ENCODE results near the gene AKR1C4.
"Not testable (repeated sequence)": the region's sequence is repeated elsewhere in the genome, so short reads cannot be mapped to it uniquely, and the experiment has no call there.

Gene AKR1C4

DNA sequence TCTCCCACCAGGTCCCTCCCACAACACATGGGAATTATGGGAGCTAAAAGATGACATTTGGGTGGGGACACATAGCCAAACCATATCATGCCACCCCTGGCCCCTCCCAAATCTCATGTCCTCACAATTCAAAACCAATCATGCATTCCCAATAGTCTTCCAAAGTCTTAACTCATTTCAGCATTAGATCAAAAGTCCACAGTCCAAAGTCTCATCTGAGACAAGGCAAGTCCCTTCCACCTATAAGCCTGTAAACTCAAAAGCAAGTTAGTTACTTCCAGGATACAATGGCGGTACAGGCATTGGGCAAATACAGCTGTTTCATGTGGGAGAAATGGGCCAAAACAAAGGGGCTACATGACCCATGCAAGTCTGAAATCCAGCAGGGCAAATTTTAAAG lies 13.1 kb downstream of the AKR1C4 start:
- DNase-seq, result not testable (repeated sequence)

DNA sequence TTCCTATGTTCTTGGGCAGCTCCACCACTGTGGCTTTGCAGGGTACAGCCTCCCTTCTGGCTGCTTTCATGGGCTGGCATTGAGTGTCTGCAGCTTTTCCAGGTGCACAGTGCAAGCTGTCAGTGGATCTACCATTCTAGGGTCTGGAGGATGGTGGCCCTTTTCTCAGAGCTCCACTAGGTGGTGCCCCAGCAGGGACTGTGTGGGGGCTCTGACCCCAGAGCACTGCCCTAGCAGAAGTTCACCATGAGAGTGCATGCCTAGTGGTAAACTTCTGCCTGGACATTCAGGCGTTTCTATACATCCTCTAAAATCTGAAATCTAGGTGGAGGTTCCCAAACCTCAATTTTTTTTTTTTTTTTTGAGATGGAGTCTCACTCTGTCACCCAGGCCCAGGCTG lies 13.6 kb downstream of the AKR1C4 start:
- not testable (repeated sequence) for DNase-seq

DNA sequence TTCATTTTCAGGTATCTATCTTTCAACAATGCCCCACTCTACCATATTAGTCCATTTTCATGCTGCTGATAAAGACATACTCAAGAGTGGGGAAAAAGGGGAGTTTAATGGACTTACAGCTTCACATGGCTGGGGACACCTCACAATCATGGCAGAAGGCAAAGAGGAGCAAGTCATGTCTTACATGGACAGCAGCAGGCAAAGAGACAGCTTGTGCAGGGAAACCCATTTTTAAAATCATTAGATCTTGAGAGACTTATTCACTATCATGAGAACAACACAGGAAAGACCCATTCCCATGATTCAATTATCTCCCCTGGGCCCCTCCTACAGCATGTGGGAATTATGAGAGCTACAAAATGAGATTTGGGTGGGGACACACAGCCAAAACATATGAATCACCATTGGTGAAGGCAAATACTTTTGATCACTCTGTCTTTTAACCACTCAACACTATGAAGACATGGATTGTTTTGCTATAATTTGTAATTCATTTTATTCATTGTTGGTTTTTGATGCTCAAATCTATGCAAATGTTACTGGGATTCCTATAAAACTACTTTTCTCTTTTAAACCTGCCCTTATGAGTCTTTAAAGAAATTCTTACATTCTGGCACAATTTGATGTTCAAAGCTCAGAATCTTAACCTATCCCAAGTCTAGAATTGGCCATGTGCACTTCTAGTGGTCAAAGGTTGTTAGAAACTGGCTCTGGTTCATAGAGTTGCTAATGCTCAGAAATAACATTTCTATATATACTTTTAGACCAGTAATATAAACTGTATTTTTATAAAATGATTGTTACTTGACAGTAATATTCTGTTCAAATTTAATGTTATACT lies 15.3 kb downstream of the AKR1C4 start:
- no peak for DNase-seq

DNA sequence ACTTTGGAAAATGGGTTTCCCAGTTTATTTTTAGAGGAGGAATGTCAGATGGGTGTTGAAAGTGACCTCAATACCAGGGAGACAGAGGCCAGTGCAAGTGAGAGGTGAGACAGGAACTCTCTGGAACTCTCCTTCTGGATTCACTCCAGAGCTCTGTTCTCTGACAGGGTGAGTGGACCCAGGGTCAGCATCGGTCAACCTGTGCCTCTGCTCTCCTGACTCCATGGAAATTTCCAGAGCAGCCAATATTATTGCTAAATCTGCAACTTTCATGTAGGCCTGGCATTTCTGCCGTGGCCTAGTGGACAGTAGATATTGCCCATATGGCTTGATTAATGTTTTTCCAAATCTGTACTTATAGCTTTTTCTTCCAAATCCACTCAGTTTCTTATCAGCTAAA lies 20.2 kb downstream of the AKR1C4 start:
- no peak for DNase-seq

DNA sequence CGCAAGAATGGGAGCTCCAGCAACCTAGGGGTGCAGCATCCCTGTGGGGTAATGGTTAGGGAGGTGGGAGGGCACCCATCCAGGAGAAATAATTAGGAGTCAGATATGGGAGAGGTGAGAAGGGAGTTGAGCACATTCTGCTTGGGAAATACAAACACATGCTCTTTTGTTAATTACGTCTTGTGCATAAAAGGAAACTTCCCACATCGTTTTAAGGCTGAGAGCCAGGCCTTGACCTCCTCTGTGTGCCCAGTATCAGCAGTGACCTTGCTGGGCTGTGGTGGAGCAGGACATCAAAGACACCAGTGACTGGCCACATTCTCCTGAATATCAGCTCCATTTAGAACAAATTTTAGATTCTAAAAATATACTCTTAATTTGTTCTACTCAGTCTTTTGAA lies 22.6 kb downstream of the AKR1C4 start:
- no peak for DNase-seq

DNA sequence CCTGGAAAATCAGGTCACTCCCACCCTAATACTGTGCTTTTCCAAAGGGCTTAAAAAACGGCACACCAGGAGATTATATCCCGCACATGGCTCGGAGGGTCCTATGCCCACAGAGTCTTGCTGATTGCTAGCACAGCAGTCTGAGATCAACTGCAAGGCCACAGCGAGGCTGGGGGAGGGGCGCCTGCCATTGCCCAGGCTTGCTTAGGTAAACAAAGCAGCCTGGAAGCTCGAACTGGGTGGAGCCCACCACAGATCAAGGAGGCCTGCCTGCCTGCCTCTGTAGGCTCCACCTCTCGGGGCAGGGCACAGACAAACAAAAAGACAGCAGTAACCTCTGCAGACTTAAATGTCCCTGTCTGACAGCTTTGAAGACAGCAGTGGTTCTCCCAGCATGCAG lies 26.3 kb downstream of the AKR1C4 start:
- DNase-seq, result not testable (repeated sequence)

DNA sequence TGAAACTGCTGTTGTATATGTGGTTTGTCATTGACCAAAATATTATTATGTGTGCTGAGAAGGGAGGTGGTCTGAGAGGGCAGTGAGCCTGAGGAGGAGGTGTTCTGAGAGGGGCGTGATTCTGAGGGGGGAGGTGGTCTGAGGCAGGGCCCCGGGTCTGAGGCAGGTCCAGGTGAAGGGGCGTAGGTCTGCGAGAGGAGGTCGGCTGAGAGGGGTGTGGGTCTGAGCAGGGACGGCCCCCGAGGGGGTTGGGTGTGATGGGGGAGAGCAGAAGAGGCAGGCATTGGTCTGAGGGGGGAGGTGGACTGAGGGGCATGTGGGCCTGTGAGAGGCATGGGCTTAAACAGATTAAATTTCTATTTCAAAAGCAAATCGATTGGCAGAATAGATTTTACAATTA lies 32.4 kb downstream of the AKR1C4 start:
- no peak for DNase-seq

DNA sequence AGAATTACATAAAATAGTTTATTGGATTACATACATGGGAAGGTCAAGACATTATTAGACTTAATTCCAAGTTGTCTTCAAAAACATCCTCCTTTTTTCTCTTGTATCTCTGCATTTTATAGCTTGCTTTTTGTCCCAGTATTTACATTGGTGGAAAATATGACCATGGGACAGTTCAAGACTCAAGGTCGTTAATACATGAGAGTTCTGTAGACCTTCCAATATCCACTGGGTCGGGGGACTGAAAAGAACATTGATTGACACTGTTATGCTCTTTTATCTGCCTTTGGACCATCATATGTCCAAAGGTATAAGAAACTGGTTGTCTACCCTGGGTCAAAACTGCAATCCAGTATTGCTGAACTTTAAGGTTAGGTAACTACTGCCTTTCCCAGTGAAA lies 36.7 kb downstream of the AKR1C4 start:
- DNase-seq, result no peak

DNA sequence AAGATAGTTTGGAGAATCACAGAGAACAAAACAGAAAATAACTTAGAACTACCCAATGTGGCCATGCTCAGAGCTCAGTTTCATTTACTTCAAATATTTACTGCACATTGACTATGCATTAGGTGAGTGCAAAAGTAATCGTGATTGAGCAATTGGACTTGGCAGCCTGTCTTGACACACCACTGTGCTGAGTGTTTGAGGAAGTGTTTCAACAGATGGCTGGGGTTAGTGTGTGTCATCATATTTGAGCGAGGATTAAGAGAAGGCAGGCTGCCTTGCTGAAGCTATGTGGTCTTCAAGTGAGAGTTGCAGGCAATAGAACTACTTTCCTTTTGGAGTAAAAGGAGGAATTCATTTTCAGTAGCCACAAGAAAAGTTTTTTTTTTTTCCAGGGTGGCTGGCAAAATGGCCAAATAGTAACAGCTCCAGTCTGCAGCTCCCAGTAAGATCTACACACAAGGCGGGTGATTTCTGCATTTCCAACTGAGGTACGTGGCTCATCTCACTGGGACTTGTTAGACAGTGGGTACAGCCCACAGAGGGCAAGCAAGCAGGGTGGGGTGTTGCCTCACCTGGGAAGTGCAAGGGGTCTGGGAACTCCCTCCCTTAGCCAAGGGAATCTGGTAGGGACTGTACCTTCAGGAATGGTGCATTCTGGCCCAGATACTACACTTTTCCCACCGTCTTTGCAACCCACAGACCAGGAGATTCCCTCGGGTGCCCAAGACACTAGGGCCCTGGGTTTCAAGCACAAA lies 37.6 kb downstream of the AKR1C4 start:
- DNase-seq, result no peak

DNA sequence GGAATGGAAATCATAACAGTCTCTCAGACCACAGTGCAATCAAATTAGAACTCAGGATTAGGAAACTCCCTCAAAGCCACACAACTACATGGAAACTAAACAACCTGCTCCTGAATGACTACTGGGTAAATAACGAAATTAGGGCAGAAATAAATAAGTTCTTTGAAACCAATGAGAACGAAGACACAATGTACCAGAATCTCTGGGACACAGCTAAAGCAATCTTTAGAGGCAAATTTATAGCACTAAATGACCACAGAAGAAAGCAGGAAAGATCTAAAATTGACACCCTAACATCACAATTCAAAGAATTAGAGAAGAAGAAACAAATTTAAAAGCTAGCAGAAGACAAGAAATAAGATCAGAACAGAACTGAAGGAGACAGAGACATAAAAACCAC lies 40.9 kb downstream of the AKR1C4 start:
- not testable (repeated sequence) for DNase-seq

DNA sequence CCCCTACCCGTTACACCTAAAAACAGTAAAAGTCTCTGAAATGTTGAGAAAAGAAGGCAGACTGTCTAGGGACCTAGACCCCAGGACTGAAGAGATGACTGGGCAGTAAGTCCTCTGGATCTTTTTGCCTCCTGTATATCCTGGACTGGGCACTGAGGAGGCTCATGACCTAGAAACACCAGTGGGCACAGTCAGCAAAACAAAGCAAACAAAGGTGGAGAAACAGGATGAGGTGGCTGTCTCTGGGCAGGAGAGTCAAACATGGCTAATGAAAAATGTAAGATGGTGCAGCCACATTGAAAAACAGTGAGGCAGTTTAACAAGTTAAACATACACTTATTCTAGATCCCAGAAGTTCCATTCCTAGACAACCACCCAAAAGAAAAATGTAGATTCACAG lies 45.9 kb downstream of the AKR1C4 start:
- DNase-seq, result no peak

DNA sequence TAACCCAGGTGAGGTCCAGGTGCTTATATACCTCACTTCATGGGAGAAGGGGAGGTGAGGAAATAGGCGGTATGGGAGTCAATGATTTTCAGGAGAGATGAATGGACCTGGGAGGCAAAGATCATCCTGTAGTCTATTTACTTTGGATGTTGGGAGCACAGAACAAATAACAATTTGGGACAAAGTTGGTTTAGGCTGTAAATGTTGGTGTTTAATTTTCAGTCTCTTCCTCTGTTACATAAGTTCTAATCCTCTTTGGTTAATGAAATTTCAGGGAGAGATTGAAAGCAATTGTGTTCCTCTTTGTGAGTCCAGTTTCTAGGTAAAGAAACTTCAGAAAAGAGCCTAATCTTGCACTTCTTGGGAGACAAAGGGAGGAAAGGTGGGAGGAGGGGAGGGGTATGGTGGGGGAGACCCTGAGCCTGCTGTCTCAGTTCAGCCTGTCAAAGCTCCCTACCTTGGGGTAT lies 46.9 kb downstream of the AKR1C4 start:
- DNase-seq, result no peak

DNA sequence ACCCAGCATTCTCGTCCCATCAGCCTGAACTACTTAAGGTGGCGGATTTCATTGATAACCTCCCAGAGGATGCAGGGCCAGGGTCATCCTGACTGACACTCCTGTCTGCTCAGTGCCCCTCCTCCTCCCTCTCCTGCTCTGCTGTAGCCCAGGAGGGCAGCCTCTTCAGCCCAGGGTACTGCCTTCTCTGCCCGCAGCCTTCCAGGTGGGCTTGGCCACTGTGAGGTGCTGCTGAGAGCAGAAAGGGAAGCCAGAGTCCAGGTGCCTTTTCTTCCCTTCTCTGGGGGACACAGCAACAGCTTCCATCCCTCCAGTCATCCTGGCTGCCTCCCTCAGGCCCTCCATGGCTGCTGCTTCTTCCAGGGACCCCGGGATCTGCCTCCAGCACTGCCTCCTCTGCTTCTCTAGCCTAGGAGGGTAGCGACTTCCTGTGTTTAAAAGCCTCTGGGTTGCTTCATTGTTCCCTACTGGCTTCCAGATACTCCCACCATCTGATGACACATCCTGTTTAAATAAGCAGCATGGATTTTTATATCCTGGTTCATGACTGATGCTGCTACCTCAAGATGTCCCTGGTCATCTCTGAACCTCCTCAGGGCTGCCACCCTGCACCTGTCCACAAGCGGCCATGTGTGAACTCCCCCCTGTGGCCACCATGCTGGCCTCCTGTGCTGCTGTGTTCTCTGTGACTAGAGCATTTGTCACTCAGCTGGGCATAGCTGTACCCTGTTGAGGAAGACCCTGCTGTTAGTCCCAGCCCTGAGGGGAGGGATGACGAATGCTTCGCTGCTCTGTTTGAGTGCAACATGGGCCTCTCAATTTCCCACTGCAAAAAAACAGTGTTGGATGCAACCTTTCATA lies 55.8 kb downstream of the AKR1C4 start:
- no peak for DNase-seq

DNA sequence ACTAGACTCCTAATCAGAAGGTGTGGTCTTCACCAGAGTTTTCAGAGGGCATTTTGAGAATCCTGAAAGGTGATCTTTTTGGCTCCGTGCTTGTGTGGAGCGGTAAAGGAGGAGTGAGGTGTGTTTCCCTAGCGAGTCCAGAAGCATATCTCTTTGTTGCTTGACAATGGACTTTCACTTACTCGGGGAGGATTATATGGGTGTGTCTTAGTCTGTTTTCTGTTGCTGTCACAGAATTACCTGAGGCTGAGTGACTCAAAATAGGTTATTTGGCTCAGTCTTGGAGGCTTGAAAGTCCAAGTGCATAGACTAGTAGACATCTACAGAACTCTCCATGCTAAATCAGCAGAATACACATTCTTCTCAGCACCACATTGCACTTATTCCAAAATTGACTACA lies 57.9 kb downstream of the AKR1C4 start:
- DNase-seq, result no peak

DNA sequence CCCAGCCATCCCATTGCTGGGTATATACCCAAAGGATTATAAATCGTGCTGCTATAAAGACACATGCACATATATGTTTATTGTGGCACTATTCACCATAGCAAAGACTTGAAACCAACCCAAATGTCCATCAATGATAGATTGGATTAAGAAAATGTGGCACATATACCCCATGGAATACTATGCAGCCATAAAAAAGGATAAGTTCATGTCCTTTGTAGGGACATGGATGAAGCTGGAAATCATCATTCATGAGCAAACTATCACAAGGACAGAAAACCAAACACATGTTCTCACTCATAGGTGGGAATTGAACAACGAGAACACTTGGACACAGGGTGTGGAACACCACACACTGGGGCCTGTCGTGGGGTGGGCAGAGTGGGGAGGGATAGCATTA lies 61.1 kb downstream of the AKR1C4 start:
- not testable (repeated sequence) for DNase-seq

DNA sequence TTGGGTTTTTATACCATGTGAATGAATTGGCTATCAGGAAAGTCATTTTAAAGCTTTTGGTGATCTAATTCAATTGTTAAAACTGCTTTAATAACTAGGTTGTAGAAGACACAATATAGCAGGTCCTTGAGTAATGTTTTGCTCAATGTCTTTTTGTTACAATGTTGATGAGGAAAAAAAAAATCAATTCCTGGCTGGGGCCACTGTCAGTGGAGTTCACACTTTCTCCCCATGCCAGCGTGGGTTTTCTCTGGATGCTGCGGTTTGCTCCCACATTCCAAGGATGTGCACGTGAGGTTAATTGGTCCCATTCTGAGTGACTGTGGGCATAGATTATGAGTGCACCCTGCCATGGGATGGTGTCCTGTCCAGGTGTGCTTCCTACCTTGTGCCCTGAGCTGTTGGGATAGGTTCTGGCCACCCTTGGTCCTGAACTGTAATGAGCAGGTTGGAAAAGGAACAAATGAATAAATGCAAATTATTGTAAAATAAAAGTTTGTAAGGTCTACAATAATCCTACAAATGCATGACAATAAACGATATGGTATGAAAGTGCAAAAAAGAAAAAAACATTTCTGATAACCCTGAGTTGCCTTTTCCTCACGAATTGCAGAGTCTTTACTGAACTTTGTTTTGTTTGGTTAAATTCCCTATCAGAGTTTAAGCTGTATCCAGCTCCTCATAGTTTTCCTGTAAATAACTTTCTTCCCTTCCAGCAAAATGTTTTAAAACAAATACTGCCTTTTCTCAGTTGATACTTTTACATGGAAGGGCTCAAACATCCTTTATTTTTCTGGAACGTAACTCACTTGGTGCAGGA lies 62.7 kb downstream of the AKR1C4 start:
- DNase-seq, result no peak

DNA sequence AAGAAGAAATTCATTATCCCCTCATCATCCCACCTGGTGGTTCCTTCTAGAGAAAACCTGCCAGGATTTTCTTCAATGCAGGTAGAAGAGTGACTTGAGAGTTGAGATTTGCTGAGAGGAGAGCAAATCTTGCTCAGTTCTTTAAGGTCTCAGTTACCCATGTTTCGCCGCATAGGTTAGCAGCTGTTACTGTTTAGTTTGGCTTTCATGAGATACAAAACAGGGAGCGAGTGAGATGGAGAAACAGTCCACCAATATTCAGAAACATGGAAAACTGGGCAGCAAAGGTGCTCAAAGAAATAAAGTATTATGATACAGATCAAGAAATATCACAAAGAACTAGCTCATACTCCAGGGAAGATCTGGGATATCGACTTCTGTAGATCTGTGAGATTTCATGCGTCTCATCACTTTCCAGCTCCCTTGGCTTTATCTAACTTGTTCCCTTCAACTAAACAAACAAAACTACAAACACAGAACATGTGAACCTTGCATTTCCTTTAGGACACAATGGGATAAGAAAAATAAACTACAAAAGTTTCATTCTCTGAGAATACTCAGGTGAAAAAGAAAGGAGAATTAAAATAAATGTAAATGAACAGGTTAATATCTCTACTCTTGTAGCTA lies 63.4 kb downstream of the AKR1C4 start:
- DNase-seq, result no peak

DNA sequence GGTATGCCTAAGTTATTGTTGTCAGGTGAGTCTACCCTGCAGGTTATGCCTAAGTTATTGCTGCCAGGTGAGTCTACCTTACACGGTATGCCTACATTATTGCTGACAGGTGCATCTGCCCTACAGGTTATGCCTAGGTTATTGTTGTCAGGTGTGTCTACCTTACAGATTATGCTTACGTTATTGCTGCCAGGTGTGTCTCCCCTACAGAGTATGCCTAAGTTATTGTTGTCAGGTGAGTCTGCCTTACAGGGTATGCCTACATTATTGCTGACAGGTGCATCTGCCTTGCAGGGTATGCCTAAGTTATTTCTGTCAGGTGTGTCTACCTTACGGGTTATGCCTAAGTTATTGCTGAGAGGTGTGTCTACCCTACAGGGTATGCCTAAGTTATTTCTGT lies 64.2 kb downstream of the AKR1C4 start:
- no peak for DNase-seq

DNA sequence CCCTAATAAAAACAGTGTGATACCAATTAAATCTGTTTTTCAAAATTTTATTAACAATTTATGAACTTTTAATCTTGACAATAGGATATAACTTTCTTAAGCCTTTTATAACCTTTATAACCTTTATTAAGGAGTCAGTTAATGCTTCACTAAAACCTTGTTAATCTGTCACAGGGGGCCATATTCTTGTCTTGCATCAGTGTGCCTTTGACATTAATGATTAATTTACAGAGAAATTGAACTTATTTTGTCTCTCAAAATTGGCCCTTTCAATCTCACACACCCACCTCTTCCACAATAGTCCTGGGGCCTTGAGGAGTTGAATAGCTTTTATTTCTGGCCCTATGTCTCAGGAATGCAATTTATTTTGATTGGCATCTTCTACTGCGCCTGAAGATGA lies 68.5 kb downstream of the AKR1C4 start:
- no peak for DNase-seq

DNA sequence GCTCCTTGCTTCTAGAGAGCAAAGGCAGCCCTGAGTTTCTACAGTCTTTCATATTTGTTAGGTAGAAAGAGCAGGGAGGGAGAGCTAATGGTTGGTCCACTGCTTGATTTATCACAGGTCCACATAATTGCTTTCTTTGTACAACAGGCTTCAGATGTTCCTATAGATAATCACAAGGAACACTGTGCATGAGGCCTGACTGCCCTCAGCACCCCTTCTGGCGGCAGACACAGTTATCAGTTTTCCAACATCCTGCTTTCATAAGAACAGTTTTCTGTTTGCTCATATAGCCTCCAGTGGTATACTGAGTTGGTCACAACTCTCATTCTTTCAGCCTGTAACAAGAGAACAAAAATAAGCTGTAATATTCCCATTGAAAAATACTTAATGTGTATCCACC lies 69.7 kb downstream of the AKR1C4 start:
- DNase-seq, result no peak

DNA sequence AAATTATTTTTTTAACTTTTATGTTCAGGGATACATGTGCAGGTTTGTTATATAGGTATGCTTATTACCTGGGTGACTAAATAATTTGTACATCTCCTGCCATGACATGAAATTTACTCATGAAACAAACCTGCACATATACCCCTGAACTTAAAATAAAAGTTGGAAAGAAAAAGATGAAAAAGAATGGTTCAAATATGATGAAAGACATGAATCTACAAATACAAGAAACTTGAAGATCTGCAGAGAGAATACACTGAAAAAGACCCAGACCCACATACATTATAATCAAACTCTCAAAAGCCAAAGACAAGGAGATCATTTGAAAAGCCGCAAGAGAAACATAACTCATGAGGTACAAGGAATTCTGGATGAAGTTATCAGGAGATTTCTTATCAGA lies 70.2 kb downstream of the AKR1C4 start:
- no peak for DNase-seq

DNA sequence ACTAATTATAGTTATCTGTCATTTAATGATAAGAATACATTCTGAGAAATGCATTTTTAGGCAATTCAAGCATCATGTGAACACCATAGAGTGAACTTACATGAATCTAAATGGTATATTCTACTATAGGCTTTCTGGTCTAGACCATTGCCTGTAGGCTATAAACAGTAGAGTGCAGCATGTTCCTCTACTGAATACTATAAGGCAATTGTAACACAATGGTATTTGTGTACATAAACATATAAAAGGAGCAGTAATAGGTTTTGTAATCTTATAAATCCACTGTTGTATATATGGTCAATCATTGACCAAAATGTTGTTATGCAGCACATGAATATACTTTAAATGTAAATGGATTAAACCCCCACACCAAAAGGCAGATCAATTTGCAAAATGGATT lies 71.6 kb downstream of the AKR1C4 start:
- DNase-seq, result no peak

All from NCI-H2029 treated with DMSO at 0.1 percent for 48 hours (cell line).